GM23338 (cell line): ENCODE measurements around the gene TIMM10B.

Experiments
- CREB1 ChIP-seq: fragments of 250-450 bp; sonication (Bioruptor Pico); IDR thresholded peaks from 2 replicates; pipeline ENCODE4 v1.5.0; 2020; ENCODE audit warnings: low read depth, mild to moderate bottlenecking, moderate library complexity
- EZH2 ChIP-seq: fragments of 200-600 bp; sonication (generic); IDR thresholded peaks from one replicate; pipeline ENCODE4 v1.8.0; 2017; ENCODE audit warnings: antibody characterized with exemption, mild to moderate bottlenecking, low read depth; ENCODE audit not compliant: unreplicated experiment
- EZH2phosphoT487 ChIP-seq: fragments of 200-600 bp; sonication (generic); IDR thresholded peaks from one replicate; pipeline ENCODE4 v1.8.1; 2018; ENCODE audit warnings: antibody characterized with exemption; ENCODE audit not compliant: unreplicated experiment
- JUNB ChIP-seq: IDR thresholded peaks from one replicate; pipeline ENCODE4 v1.6.1; 2016; ENCODE audit warnings: antibody characterized with exemption; ENCODE audit not compliant: unreplicated experiment
- NANOG ChIP-seq: IDR thresholded peaks from 2 replicates; pipeline ENCODE4 v1.6.1; 2016; ENCODE audit warnings: antibody characterized with exemption, borderline replicate concordance
- POLR2AphosphoS5 ChIP-seq: IDR thresholded peaks from 2 replicates; pipeline ENCODE4 v1.6.1; 2016; ENCODE audit warnings: antibody characterized with exemption, low read depth
- STAT1 ChIP-seq: IDR thresholded peaks from one replicate; pipeline ENCODE4 v1.6.1; 2016; ENCODE audit warnings: antibody characterized with exemption; ENCODE audit not compliant: unreplicated experiment
- ZNF114 ChIP-seq: fragments of 250-450 bp; sonication (Bioruptor Pico); IDR thresholded peaks from 2 replicates; pipeline ENCODE4 v1.5.0; 2020; ENCODE audit warnings: mild to moderate bottlenecking, moderate library complexity
- ZNF331 ChIP-seq: fragments of 250-450 bp; sonication (Bioruptor Pico); IDR thresholded peaks from 2 replicates; pipeline ENCODE4 v1.5.0; 2020; ENCODE audit warnings: low read depth, mild to moderate bottlenecking, moderate library complexity
- TF ChIP-seq, protein P1 (sequence below), 2 experiments: fragments of 200-600 bp in 1 of 2; sonication (generic) in 1 of 2; conservative IDR thresholded peaks; 2 replicates each; pipeline versions ENCODE4 v1.5.1 to v1.6.1; 2016 to 2017; ENCODE audit warnings: antibody characterized with exemption in 2 of 2, low read depth in 2 of 2, mild to moderate bottlenecking in 2 of 2, moderate library complexity in 1 of 2
- TF ChIP-seq, protein P2 (sequence below): IDR thresholded peaks from one replicate; pipeline ENCODE4 v1.6.1; 2018; ENCODE audit warnings: antibody characterized with exemption; ENCODE audit not compliant: unreplicated experiment
- TF ChIP-seq, protein P3 (sequence below): fragments of 250-450 bp; sonication (Bioruptor Pico); IDR thresholded peaks from 2 replicates; pipeline ENCODE4 v1.5.0; 2020; ENCODE audit warnings: mild to moderate bottlenecking, moderate library complexity
- TF ChIP-seq, protein P4 (sequence below): IDR thresholded peaks from 2 replicates; pipeline ENCODE4 v1.6.1; 2016; ENCODE audit warnings: antibody characterized with exemption

DNA sequence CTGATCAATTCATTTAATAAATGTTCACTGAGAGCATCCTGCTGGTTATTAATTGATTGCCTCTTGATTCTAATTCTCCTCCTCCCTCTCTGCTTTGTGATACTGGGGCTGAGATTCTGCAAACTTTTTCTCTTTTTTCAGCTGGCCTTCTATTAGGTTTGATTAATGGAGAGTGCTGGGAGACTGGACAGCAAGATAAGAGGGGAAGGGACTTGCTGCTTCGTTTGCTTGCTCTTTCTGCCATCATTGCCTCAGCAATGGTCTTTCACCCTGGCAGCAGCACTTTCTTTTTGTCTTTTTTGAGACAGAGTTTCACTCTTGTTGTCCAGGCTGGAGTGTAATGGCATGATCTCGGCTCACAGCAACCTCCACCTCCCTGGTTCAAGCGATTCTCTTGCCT, 22.9 kb downstream of the TIMM10B start:
- no peak for TF ChIP-seq POLR2AphosphoS5
- TF ChIP-seq, protein P1, sequence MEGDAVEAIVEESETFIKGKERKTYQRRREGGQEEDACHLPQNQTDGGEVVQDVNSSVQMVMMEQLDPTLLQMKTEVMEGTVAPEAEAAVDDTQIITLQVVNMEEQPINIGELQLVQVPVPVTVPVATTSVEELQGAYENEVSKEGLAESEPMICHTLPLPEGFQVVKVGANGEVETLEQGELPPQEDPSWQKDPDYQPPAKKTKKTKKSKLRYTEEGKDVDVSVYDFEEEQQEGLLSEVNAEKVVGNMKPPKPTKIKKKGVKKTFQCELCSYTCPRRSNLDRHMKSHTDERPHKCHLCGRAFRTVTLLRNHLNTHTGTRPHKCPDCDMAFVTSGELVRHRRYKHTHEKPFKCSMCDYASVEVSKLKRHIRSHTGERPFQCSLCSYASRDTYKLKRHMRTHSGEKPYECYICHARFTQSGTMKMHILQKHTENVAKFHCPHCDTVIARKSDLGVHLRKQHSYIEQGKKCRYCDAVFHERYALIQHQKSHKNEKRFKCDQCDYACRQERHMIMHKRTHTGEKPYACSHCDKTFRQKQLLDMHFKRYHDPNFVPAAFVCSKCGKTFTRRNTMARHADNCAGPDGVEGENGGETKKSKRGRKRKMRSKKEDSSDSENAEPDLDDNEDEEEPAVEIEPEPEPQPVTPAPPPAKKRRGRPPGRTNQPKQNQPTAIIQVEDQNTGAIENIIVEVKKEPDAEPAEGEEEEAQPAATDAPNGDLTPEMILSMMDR (conservative IDR thresholded peaks at IDR 0.05; ENCODE audit: low read depth in 2 of 2), result no peak
- no peak for TF ChIP-seq EZH2phosphoT487
- TF ChIP-seq, protein P2, sequence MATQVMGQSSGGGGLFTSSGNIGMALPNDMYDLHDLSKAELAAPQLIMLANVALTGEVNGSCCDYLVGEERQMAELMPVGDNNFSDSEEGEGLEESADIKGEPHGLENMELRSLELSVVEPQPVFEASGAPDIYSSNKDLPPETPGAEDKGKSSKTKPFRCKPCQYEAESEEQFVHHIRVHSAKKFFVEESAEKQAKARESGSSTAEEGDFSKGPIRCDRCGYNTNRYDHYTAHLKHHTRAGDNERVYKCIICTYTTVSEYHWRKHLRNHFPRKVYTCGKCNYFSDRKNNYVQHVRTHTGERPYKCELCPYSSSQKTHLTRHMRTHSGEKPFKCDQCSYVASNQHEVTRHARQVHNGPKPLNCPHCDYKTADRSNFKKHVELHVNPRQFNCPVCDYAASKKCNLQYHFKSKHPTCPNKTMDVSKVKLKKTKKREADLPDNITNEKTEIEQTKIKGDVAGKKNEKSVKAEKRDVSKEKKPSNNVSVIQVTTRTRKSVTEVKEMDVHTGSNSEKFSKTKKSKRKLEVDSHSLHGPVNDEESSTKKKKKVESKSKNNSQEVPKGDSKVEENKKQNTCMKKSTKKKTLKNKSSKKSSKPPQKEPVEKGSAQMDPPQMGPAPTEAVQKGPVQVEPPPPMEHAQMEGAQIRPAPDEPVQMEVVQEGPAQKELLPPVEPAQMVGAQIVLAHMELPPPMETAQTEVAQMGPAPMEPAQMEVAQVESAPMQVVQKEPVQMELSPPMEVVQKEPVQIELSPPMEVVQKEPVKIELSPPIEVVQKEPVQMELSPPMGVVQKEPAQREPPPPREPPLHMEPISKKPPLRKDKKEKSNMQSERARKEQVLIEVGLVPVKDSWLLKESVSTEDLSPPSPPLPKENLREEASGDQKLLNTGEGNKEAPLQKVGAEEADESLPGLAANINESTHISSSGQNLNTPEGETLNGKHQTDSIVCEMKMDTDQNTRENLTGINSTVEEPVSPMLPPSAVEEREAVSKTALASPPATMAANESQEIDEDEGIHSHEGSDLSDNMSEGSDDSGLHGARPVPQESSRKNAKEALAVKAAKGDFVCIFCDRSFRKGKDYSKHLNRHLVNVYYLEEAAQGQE, result no peak
- TF ChIP-seq EZH2, result no peak
- TF ChIP-seq JUNB, result no peak
- no peak for TF ChIP-seq STAT1
- TF ChIP-seq CREB1 (CRISPR knock-in tag), result no peak
- TF ChIP-seq, protein P3, sequence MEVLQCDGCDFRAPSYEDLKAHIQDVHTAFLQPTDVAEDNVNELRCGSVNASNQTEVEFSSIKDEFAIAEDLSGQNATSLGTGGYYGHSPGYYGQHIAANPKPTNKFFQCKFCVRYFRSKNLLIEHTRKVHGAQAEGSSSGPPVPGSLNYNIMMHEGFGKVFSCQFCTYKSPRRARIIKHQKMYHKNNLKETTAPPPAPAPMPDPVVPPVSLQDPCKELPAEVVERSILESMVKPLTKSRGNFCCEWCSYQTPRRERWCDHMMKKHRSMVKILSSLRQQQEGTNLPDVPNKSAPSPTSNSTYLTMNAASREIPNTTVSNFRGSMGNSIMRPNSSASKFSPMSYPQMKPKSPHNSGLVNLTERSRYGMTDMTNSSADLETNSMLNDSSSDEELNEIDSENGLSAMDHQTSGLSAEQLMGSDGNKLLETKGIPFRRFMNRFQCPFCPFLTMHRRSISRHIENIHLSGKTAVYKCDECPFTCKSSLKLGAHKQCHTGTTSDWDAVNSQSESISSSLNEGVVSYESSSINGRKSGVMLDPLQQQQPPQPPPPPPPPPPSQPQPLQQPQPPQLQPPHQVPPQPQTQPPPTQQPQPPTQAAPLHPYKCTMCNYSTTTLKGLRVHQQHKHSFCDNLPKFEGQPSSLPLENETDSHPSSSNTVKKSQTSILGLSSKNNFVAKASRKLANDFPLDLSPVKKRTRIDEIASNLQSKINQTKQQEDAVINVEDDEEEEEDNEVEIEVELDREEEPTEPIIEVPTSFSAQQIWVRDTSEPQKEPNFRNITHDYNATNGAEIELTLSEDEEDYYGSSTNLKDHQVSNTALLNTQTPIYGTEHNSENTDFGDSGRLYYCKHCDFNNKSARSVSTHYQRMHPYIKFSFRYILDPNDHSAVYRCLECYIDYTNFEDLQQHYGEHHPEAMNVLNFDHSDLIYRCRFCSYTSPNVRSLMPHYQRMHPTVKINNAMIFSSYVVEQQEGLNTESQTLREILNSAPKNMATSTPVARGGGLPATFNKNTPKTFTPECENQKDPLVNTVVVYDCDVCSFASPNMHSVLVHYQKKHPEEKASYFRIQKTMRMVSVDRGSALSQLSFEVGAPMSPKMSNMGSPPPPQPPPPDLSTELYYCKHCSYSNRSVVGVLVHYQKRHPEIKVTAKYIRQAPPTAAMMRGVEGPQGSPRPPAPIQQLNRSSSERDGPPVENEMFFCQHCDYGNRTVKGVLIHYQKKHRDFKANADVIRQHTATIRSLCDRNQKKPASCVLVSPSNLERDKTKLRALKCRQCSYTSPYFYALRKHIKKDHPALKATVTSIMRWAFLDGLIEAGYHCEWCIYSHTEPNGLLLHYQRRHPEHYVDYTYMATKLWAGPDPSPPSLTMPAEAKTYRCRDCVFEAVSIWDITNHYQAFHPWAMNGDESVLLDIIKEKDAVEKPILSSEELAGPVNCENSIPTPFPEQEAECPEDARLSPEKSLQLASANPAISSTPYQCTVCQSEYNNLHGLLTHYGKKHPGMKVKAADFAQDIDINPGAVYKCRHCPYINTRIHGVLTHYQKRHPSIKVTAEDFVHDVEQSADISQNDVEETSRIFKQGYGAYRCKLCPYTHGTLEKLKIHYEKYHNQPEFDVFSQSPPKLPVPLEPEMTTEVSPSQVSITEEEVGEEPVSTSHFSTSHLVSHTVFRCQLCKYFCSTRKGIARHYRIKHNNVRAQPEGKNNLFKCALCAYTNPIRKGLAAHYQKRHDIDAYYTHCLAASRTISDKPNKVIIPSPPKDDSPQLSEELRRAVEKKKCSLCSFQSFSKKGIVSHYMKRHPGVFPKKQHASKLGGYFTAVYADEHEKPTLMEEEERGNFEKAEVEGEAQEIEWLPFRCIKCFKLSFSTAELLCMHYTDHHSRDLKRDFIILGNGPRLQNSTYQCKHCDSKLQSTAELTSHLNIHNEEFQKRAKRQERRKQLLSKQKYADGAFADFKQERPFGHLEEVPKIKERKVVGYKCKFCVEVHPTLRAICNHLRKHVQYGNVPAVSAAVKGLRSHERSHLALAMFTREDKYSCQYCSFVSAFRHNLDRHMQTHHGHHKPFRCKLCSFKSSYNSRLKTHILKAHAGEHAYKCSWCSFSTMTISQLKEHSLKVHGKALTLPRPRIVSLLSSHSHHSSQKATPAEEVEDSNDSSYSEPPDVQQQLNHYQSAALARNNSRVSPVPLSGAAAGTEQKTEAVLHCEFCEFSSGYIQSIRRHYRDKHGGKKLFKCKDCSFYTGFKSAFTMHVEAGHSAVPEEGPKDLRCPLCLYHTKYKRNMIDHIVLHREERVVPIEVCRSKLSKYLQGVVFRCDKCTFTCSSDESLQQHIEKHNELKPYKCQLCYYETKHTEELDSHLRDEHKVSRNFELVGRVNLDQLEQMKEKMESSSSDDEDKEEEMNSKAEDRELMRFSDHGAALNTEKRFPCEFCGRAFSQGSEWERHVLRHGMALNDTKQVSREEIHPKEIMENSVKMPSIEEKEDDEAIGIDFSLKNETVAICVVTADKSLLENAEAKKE, result no peak
- TF ChIP-seq, protein P4, sequence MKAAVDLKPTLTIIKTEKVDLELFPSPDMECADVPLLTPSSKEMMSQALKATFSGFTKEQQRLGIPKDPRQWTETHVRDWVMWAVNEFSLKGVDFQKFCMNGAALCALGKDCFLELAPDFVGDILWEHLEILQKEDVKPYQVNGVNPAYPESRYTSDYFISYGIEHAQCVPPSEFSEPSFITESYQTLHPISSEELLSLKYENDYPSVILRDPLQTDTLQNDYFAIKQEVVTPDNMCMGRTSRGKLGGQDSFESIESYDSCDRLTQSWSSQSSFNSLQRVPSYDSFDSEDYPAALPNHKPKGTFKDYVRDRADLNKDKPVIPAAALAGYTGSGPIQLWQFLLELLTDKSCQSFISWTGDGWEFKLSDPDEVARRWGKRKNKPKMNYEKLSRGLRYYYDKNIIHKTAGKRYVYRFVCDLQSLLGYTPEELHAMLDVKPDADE, result no peak
- no peak for TF ChIP-seq ZNF331 (CRISPR knock-in tag)
- no peak for TF ChIP-seq ZNF114 (CRISPR knock-in tag)
- no peak for TF ChIP-seq NANOG
